ENCODE results near the gene KRTAP4-16. TPM values are rescaled to one million over a fixed set of nuclear protein-coding genes. Genes with fewer than 3 reads are reported as not detected.
"Not testable (repeated sequence)": the region's sequence is repeated elsewhere in the genome, so short reads cannot be mapped to it uniquely, and the experiment has no call there.

Gene KRTAP4-16
- total RNA-seq, 1 donor from 2014 or later, result not detected

DNA sequence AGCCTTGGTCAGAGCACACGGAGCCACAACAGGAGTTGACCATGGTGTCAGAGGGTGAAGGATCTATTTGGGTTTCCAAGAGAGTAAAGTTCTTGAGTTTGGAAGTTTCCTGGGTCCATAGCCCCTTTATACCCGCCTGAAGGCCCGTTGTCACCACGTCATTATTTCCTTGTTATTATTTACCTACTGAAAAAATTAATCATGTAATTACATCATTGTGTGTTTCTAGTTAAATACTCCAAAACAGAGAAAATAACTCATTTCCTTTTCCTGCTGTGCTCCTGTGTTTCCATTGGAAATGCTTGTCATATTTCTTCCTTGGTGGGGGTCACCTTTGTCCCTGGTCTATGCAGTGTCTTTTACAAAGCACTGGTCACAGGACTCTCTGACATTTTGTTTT is 4.0 kb downstream of the KRTAP4-16 start, which contains the start of gene KRTAP4-8:
TSS of gene KRTAP4-8 (minus strand) at position 101 of the 400 bp plus-strand sequence. CDS start at position 43, 58 bp downstream.
- no peak within 1 kb of the TSS for H3K4me3 ChIP-seq
- no peak within 1 kb of the TSS for H3K4me2 ChIP-seq
- no peaks in the 10 kb centered on the region for H3K79me2 ChIP-seq (ENCODE audit: low read depth)
- no peak within 1 kb of the TSS for H3K27ac ChIP-seq
- no peak for TF ChIP-seq EZH2phosphoT487 (IDR thresholded peaks at IDR 0.05)
- TF ChIP-seq, protein P1, sequence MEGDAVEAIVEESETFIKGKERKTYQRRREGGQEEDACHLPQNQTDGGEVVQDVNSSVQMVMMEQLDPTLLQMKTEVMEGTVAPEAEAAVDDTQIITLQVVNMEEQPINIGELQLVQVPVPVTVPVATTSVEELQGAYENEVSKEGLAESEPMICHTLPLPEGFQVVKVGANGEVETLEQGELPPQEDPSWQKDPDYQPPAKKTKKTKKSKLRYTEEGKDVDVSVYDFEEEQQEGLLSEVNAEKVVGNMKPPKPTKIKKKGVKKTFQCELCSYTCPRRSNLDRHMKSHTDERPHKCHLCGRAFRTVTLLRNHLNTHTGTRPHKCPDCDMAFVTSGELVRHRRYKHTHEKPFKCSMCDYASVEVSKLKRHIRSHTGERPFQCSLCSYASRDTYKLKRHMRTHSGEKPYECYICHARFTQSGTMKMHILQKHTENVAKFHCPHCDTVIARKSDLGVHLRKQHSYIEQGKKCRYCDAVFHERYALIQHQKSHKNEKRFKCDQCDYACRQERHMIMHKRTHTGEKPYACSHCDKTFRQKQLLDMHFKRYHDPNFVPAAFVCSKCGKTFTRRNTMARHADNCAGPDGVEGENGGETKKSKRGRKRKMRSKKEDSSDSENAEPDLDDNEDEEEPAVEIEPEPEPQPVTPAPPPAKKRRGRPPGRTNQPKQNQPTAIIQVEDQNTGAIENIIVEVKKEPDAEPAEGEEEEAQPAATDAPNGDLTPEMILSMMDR (IDR thresholded peaks at IDR 0.05), result no peak
- no peak for TF ChIP-seq EZH2 (IDR thresholded peaks at IDR 0.05)
- H3K27ac Mint-ChIP-seq, result no peak within 1 kb of the TSS
- H3K4me3 Mint-ChIP-seq, result no peak within 1 kb of the TSS
- DNase-seq (ENCODE audit: low spot score), result no peak
- H4K20me1 ChIP-seq (ENCODE audit: low read depth), result no peaks in the 10 kb centered on the region
- no peaks in the 10 kb centered on the region for H3K4me1 ChIP-seq
- no peaks in the 10 kb centered on the region for H3K36me3 ChIP-seq
- H3K4me1 Mint-ChIP-seq, result no peaks in the 10 kb centered on the region
- no peaks in the 10 kb centered on the region for H3K27me3 Mint-ChIP-seq (ENCODE audit: insufficient read depth, low read depth)
- no peaks in the 10 kb centered on the region for H3K9me3 ChIP-seq (ENCODE audit: low read depth)
- H3K9me3 Mint-ChIP-seq, result peaks cover 1% of the 10 kb centered on the region
- no peaks in the 10 kb centered on the region for H3K27me3 ChIP-seq
- H3K9ac ChIP-seq, result no peak within 1 kb of the TSS
- no peaks in the 10 kb centered on the region for H3K36me3 Mint-ChIP-seq
- no peak within 1 kb of the TSS for H2AFZ ChIP-seq (replicated peaks)
- H3F3A ChIP-seq (ENCODE audit: low read depth), result peaks cover 2% of the 10 kb centered on the region

DNA sequence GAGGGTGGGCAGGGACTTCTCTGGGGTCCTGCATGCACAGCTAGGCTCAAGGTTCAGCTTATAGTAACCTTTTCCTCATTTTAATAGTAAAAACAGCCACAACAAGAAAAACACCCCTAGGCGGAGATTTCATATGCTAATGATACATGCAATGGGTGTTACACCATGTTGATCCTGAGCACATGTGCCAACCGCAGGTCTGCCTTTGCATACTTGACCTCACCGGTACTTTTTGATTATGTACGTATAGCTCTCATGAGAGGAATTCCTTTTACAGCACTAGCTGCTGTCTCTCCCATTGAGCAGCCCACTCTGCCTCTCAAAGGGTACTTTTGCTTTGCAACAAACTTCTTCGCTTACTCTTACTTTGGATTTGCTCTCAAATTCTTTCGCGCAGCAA is 6.0 kb downstream of the KRTAP4-16 start:
- Histone ChIP-seq H3K4me1 (no peaks in the 10 kb centered on the region), H3K27me3 (no peaks in the 10 kb centered on the region), H4K20me1 (ENCODE audit: low read depth) (no peaks in the 10 kb centered on the region), H3K4me2 (no peak overlapping the region), H3F3A (ENCODE audit: low read depth) (no peaks in the 10 kb centered on the region), H3K36me3 (no peaks in the 10 kb centered on the region), H3K9me3 (ENCODE audit: low read depth) (peaks cover 7% of the 10 kb centered on the region), H3K9ac (no peak overlapping the region), H3K79me2 (ENCODE audit: low read depth) (no peaks in the 10 kb centered on the region), H3K4me3 (no peak overlapping the region), H3K27ac (no peak overlapping the region), H2AFZ (replicated peaks) (no peak overlapping the region)
- TF ChIP-seq, protein P1 (IDR thresholded peaks at IDR 0.05), result no peak
- TF ChIP-seq EZH2 (IDR thresholded peaks at IDR 0.05), result no peak
- no peak for TF ChIP-seq EZH2phosphoT487 (IDR thresholded peaks at IDR 0.05)
- Mint-ChIP-seq H3K36me3 (no peaks in the 10 kb centered on the region), H3K27me3 (ENCODE audit: insufficient read depth, low read depth) (no peaks in the 10 kb centered on the region), H3K4me3 (no peak overlapping the region), H3K4me1 (no peaks in the 10 kb centered on the region), H3K27ac (no peak overlapping the region), H3K9me3 (peaks cover 7% of the 10 kb centered on the region)
- DNase-seq (ENCODE audit: low spot score), result no peak

DNA sequence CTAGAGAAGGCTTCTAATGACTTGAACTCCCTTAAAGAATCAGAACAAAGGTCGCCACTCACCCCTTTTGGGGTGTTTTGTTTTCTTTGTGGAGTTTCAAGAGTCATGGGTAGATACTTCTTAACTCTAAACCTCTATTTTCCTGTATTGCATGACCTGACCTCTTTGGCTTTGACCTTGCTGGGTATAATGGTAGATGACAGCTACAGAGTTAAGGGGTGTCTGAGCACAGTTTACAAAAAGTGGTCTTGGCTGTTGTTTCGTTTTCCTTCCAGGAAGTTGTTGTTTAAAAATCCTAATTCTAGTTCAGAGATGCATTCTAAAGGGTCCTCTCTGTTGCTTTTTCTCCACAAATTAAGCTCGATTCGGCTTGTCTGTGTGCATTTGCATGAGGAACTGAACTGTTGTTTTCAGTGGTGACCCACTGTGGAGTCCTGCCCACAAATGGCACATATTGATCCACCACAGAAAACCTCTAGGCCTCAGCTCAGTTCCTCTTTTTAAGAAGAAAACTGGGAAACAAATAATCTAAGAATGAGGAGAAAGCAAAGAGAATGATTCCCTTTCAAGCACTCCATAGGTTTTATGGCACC is 13.2 kb downstream of the KRTAP4-16 start:
- H3K79me2 ChIP-seq (ENCODE audit: low read depth); H3K9me3 Mint-ChIP-seq; H3K27ac Mint-ChIP-seq; H3K27ac ChIP-seq; H3K36me3 ChIP-seq; H3F3A ChIP-seq (ENCODE audit: low read depth); H3K27me3 Mint-ChIP-seq (ENCODE audit: insufficient read depth, low read depth); H4K20me1 ChIP-seq (ENCODE audit: low read depth); H3K4me3 ChIP-seq; H3K27me3 ChIP-seq; H3K4me1 Mint-ChIP-seq; H3K4me1 ChIP-seq; H3K9me3 ChIP-seq (ENCODE audit: low read depth); H2AFZ ChIP-seq (replicated peaks); H3K36me3 Mint-ChIP-seq; H3K9ac ChIP-seq; H3K4me2 ChIP-seq; DNase-seq (ENCODE audit: low spot score); H3K4me3 Mint-ChIP-seq: not testable (repeated sequence)

DNA sequence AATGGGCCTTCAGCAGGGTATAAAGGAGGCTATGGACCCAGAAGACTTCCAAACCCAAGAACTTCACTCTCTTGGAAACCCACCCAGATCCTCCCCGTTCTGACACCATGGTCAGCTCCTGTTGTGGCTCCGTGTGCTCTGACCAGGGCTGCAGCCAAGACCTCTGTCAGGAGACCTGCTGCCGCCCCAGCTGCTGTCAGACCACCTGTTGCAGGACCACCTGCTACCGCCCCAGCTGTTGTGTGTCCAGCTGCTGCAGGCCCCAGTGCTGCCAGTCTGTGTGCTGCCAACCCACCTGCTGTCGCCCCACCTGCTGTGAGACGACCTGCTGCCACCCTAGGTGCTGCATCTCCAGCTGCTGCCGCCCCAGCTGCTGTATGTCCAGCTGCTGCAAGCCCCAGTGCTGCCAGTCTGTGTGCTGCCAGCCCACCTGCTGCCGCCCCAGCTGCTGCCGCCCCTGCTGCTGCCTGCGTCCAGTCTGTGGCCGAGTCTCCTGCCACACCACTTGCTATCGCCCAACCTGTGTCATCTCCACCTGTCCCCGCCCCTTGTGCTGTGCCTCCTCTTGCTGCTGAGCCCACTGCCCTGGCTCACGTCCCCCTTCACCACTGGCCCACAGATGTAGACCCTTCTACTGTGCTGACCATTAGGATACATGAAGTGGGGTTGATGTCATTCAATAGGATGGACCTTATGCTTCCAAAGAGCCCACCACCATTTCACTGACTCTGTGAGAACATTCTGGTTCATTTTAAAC is 17.7 kb downstream of the KRTAP4-16 start, which contains the start of gene KRTAP4-7:
TSS of gene KRTAP4-7 (plus strand) at position 51 of the 757 bp plus-strand sequence. CDS start at position 108, 57 bp downstream.
- not testable (repeated sequence) for H3K4me1 Mint-ChIP-seq; H3K36me3 ChIP-seq; H3K9me3 ChIP-seq (ENCODE audit: low read depth); DNase-seq (ENCODE audit: low spot score); H3K4me3 ChIP-seq; H3K27ac ChIP-seq; H3K4me2 ChIP-seq; H3K27me3 ChIP-seq; H3K27me3 Mint-ChIP-seq (ENCODE audit: insufficient read depth, low read depth); H2AFZ ChIP-seq (replicated peaks); H3K27ac Mint-ChIP-seq; H3K4me1 ChIP-seq; H4K20me1 ChIP-seq (ENCODE audit: low read depth); H3F3A ChIP-seq (ENCODE audit: low read depth); H3K79me2 ChIP-seq (ENCODE audit: low read depth); H3K9me3 Mint-ChIP-seq; H3K36me3 Mint-ChIP-seq; H3K4me3 Mint-ChIP-seq; H3K9ac ChIP-seq

DNA sequence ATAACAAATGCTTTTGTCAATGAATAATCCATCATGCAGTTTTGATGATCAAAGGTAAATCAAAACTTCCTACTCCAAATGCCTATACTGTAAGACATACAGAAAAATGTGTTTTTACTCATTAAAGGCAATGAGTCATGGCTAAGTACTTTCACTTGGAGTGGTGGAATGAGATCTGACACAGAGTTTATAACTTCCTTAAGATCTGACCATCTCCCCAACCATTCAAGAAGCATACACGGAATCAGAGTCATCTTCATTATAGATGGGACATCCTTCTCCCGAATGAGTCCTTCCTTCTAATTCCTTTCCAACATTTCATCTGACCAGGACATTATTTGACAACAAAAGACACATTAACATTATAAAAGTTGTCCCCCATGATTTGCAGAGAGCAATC is 18.6 kb downstream of the KRTAP4-16 start:
- H3K27ac Mint-ChIP-seq; H4K20me1 ChIP-seq (ENCODE audit: low read depth); H3K27ac ChIP-seq; H3K4me3 Mint-ChIP-seq; H3K9ac ChIP-seq; H3K4me1 Mint-ChIP-seq; H3K36me3 ChIP-seq; H3K4me2 ChIP-seq; H3K27me3 ChIP-seq; H3F3A ChIP-seq (ENCODE audit: low read depth); H3K4me1 ChIP-seq; DNase-seq (ENCODE audit: low spot score); H3K36me3 Mint-ChIP-seq; H3K79me2 ChIP-seq (ENCODE audit: low read depth); H2AFZ ChIP-seq (replicated peaks); H3K27me3 Mint-ChIP-seq (ENCODE audit: insufficient read depth, low read depth); H3K4me3 ChIP-seq; H3K9me3 ChIP-seq (ENCODE audit: low read depth); H3K9me3 Mint-ChIP-seq: not testable (repeated sequence)
